Frontal cortex (tissue), 4 donors: ENCODE data around the gene FAM50B. TPM values are rescaled to one million over a fixed set of nuclear protein-coding genes. Genes with fewer than 3 reads are reported as not detected.
"Not testable (repeated sequence)": the region's sequence is repeated elsewhere in the genome, so short reads cannot be mapped to it uniquely, and the experiment has no call there.

Source experiments
- DNase-seq, 2 donors: peaks; one replicate each; pipeline ENCODE4 v3.0.0; 2012; ENCODE audit warnings: low spot score in 2 of 2
- FAIRE-seq: peaks from 2 replicates; lab custom pipeline; 2012; peaks lifted over from hg19 to GRCh38; lab: Jason Lieb, UNC
- total RNA-seq: library from RNA; depleted of rRNA; stranded (reverse); fragments of >200 nt; gene quantifications from one replicate; pipeline ENCODE4 v1.2.3, GENCODE V29; 2014
- donor health status: control.
- donor health status: control.
- donor health status: control.

Gene FAM50B
- total RNA-seq, 1 donor from 2014 or later, result 22.0 TPM

GRCh38 chr6:3844097-3844463 lies 5.1 kb upstream of the FAM50B start:
- DNase-seq (no peak), FAIRE-seq (no peak)

DNA sequence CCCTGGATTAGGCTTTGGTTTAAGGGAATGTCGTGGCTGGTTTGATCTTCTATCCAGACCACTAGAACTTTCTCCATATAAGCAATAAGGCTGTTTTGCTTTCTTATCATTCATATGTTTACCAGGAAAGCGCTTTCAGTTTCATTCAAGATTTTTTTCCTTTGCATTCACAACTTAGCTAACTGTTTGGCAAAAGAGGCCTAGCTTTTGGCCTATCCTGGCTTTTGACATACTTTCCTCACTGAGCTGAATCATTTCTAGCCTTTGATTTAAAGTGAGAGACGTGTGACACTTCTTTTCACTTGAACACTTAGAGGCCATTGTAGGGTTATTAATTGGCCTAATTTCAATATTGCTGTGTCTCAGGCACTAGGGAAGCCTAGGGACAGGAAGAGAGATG lies 1.7 kb upstream of the FAM50B start:
- DNase-seq (no peak), FAIRE-seq (no peak)

DNA sequence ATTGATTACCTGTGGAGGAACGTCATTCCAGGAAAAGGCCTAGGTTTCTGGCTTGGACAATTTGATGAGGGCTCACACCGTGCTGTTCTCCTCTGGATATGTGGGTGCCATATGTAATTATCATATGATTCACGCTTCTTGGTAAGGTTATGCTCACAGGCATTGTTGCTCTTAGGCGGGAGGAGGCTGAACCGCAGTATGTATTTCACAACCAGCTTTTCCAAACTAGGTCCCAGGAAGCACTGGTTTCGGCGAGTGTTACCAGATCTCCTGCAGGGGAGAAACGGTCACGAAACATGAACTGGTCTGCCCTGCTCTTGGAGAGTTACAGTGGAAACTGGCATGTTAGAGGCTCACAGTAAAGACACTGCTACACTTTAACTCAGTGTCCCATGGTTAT lies 793 bp upstream of the FAM50B start:
- FAIRE-seq (no peak), DNase-seq (no peak)

DNA sequence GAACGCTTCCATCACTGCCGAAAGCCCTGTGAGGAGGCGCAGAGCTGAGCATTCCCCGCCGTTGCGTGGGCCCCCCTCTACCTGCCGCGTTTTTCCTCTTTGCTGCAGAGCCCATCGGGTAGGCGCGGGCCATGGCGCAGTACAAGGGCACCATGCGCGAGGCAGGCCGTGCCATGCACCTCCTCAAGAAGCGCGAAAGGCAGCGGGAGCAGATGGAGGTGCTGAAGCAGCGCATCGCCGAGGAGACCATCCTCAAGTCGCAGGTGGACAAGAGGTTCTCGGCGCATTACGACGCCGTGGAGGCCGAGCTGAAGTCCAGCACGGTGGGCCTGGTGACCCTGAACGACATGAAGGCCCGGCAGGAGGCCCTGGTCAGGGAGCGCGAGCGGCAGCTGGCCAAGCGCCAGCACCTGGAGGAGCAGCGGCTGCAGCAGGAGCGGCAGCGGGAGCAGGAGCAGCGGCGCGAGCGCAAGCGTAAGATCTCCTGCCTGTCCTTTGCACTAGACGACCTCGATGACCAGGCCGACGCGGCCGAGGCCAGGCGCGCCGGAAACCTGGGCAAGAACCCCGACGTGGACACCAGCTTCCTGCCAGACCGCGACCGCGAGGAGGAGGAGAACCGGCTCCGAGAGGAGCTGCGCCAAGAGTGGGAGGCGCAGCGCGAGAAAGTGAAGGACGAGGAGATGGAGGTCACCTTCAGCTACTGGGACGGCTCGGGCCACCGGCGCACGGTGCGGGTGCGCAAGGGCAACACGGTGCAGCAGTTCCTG lies 693 bp downstream of the FAM50B start:
- peak in 1 of 2 donors; percentile 20 for DNase-seq
- FAIRE-seq, result no peak

- FAIRE-seq, result no peak
- DNase-seq, result no peak
Observed at GRCh38 chr6:3850451-3851203, 1.5 kb downstream of the FAM50B start.

- DNase-seq, result no peak
- FAIRE-seq, result peak; percentile 48
Observed at GRCh38 chr6:3851839-3852238, 2.7 kb downstream of the FAM50B start.

- FAIRE-seq (no peak), DNase-seq (no peak)
Observed at GRCh38 chr6:3852391-3852790, 3.2 kb downstream of the FAM50B start.

DNA sequence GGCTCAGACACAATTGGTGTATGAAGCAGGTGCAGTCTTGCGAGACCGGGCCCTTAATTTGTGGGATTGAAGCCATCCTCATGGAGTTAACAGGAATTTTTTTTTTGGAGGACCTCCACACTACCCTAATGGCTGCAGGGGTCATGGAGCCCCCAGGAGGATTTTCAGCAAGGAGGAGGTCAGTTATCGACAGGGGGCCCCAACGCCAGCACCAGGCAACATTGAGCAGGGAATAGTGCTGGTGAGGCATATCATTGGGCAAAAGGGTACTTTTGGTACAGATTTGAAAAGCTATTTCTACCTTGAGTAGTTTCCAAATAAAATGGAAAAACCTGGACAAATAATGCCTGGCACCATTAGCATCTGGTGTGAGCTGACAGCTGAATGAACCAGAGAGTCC lies 6.7 kb downstream of the FAM50B start:
- no peak for DNase-seq
- no peak for FAIRE-seq

- DNase-seq (no peak), FAIRE-seq (no peak)
Observed at GRCh38 chr6:3856576-3856975, 7.4 kb downstream of the FAM50B start.

GRCh38 chr6:3857468-3858456 lies 8.6 kb downstream of the FAM50B start:
- DNase-seq (no peak), FAIRE-seq (no peak)

DNA sequence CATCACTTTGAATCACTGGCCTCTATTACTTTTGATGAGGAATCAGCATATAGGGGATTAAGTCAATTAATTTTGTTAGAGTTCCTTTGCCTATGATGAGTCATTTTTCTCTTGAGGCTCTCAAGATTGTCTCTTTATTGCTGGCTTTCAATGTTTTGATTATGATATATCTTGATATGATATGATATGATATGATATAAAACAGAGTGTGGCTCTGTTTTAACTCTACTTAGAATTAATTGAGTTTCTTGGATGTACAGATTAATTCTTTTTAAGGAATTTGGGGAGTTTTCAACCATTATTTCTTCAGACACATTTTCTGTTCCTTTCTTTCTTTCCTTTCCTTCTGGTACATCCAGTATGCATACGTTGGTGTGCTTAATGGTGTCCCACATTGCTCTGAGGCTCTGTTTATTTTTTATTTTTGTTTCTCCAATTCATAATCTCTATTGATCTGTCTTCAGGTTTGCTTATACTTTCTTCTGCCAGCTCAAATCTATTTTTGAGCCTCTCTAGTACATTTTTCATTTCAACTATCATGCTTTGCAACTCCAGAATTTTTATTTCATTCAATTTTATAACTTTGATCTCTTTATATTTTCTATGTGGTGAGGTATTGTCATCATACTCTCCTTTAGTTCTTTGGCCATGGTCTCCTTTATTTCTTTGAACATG lies 10.8 kb downstream of the FAM50B start:
- DNase-seq (no peak), FAIRE-seq (no peak)

GRCh38 chr6:3861424-3861823 lies 12.3 kb downstream of the FAM50B start:
- no peak for FAIRE-seq
- DNase-seq, result no peak

- no peak for DNase-seq
Observed at GRCh38 chr6:3862038-3862437, 12.9 kb downstream of the FAM50B start.

GRCh38 chr6:3863322-3863721 lies 14.1 kb downstream of the FAM50B start:
- DNase-seq, FAIRE-seq: not testable (repeated sequence)

More at GRCh38 chr6:3862038-3862437, 12.9 kb downstream of the FAM50B start:
- FAIRE-seq, result no peak

DNA sequence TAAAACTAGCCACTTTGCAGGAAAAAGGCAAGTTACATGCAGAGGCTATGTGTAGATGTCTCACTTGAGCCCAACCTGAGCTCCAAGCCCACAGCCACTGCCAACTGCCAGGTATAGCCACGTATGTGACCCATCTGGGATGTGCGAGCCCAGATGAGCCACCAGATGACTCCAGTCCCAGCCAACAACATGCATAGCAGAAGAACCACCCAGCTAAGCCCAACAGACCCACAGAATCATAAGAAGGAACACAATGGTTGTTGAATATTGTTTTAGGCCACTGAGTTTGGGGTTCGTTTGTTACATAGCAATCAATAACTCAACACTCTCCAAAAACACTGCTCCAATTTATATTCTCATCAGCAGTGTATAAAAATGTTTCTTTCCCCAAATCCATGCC lies 16.3 kb downstream of the FAM50B start:
- DNase-seq (no peak), FAIRE-seq (no peak)

DNA sequence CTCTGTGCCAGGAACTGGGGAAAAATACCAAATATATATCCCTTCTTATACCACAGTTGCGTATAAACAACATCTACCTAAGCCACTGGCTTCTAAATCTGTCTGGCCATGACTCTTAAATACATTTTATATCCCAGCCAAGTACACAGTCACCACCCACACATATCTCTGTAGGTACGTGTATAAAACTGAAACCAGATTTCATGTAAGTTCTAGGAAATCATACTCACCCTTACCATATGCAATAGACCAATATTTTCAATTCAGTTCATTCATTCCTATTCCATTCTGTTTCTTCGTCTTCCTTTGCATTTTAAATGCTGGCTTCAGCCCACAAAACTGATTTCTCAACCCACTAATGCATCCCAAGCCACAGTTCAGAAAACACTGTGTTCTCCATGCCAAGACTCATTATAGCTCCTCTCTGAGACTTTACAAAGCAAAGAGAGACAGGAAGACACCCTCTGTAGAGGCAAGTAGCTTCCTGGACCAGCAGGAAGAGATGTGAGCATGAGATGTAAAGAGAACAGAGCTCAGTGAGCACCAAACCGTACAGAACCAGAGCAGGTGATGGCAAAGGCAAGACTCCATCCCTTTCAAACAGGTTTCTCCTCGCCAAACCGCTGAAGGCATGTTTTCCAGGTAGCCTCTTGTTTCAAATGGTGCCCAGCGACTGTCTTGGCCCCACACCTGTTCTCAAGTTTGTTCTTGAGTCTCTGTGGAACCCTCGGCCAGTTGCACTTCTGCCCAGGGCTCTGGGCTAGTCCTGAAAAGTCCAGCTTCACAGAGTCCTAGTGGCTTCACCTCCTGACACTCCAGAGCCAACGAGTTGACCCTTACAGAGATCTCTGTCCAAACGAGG lies 18.7 kb downstream of the FAM50B start:
- FAIRE-seq, result no peak
- DNase-seq, result no peak

DNA sequence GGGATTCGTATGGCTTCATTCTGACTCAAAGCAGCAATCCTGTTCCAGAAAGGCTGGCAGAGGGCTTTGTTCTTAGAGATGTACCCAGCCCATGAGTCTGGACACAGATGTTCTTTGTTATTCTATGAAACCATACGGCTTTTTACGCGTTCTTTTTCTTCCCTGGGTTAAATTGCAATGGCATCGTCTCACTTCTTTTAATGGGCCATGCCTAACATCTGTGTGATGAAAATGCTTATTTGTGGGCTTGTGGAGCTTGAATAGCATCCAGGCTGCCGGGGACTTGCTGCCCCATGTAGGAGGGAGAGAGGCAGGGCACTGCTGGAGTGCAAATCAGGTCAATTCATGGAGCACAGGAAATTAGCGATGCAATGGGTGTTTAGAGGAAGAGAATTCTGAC lies 19.4 kb downstream of the FAM50B start:
- DNase-seq, result no peak
- no peak for FAIRE-seq

DNA sequence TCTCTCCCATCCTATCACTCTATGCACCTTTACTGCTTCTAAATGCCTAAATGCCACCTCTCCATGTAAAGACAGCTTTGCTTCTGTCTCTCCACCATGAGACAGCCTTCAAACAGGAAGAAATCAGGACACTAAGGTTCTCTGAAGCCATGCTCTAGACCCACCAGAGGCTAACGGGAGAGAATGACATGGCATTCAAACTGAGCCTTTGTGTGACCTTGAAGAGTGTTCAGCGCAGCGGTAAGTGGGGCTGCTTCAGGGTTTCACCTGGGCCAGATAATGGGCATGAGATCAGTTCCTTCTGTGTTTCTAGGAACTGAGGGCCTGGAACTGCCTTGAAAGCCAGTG lies 20.1 kb downstream of the FAM50B start:
- FAIRE-seq (no peak), DNase-seq (no peak)
